Omental fat pad (tissue), 4 donors: ENCODE results near the gene CPXM1. TPM values are rescaled to one million over a fixed set of nuclear protein-coding genes. Genes with fewer than 3 reads are reported as not detected.
"Not testable (repeated sequence)": the region's sequence is repeated elsewhere in the genome, so short reads cannot be mapped to it uniquely, and the experiment has no call there.

Experiments used
- ATAC-seq: fragments of 150-250 bp; one replicate; pipeline ENCODE4 v1.9.1; 2016; ENCODE audit warnings: mild to moderate bottlenecking, moderate library complexity; ENCODE audit not compliant: low FRiP score
- DNase-seq: peaks from one replicate; pipeline ENCODE4 v3.0.0-alpha.2; 2019; ENCODE audit warnings: low spot score
- CTCF ChIP-seq, 3 donors: fragments of 450-650 bp; IDR thresholded peaks; one replicate each; pipeline ENCODE4 v1.5.1; 2016 to 2017; ENCODE audit warnings: antibody characterized with exemption in 3 of 3, mild to moderate bottlenecking in 3 of 3, moderate library complexity in 2 of 3
- total RNA-seq, 4 donors: library from RNA; depleted of rRNA; stranded (reverse); fragments of >200 nt; gene quantifications; one replicate each; pipeline ENCODE4 v1.1.0, GENCODE V29; 2016

The CPXM1 gene
- total RNA-seq, 4 donors from 2014 or later = 22.1 to 74.1 (median 32.3) TPM

DNA sequence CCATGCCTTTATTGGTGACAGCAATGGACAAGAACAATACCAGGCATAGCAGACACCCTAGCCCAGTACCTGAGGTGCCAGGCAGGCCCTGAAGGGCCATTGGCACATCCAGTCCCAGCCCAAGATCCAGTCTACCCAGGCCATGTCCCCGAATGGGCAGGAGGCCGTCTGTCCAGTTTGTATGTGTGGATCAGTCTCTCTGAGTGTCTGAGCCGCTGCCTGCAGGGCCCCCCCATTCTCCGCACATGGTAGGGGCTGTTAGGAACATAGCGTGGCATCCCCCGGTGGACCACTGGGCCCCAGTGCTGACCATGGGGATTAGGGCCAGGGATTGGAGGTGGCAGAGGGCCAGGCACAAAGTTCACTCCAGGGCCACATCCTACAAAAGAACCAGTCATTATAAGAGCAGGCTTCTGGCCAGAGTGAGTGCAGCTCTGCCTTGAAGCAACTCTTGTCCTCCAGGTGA is 34.9 kb upstream of the CPXM1 start:
- no peak for TF ChIP-seq CTCF (IDR thresholded peaks at IDR 0.05)
- no peak for ATAC-seq
- no peak for DNase-seq

DNA sequence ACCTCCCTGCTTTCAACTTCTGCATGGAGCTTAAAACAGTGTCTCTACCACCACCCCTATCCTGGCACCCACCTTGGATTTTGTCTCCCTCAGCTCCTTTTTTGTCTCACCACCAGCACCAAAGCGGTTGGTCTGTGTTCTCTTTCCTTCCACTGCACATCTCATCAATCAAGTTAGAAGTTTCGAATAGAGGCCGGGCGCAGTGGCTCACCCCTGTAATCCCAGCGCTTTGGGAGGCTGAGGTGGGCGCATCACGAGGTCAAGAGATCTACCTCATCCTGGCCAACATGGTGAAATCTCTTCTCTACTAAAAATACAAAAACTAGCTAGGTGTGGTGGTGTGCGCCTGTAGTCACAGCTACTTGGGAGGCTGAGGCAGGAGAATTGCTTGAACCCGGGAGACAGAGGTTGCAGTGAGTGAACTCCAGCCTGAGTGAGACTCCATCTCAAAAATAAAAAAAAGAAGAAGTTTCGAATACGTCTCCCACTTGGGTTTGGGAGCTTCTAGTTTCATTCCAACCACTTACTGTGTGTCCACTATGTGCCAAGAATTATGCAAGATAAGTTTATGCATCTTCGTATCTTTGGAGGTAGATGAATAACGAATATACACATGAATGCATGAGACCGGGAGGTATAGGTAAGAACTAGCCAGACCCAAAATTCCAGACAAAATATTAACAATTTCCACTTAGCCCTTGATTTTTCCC is 34.1 kb upstream of the CPXM1 start:
- ATAC-seq (no peak), DNase-seq (no peak)
- no peak for TF ChIP-seq CTCF (IDR thresholded peaks at IDR 0.05)

- no peak for TF ChIP-seq CTCF (IDR thresholded peaks at IDR 0.05)
- ATAC-seq = no peak
- DNase-seq = no peak
These were observed 33.3 kb upstream of the CPXM1 start for GRCh38 chr20:2833761-2834160.

DNA sequence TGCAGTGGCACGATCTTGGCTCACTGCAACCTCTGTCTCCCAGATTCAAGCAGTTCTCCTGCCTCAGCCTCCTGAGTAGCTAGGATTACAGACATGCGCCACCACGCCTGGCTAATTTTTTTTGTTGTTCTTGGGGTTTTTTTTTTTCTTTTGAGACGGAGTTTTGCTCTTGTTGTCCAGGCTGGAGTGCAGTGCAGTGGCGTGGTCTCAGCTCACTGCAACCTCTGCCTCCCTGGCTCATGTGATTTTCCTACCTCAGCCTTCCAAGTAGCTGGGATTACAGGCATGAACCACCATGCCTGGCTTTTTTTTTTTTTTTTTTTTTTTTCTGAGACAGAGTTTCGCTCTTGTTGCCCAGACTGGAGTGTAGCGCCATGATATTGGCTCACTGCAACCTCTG is 30.8 kb upstream of the CPXM1 start:
- ATAC-seq, DNase-seq: not testable (repeated sequence)

DNA sequence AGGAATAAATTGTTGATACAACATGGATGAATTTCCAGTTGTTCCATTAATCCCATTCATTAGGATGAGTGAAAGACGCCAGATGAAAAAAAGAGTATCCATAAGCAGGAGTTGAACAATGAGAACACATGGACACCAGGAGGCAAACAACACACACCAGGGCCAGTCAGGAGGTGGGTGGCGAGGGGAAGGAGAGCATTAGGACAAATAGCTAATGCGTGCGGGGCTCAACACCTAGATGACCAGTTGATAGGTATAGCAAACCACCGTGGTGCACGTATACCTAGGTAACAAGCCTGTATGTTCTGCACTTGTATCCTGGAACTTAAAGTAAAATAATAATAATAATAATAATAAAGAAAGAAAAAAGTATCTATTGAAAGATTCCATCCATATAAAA is 28.9 kb upstream of the CPXM1 start:
- ATAC-seq (no peak), DNase-seq (no peak)

GRCh38 chr20:2826655-2827054 is 26.2 kb upstream of the CPXM1 start:
- ATAC-seq = no peak
- no peak for DNase-seq
- TF ChIP-seq CTCF (IDR thresholded peaks at IDR 0.05) = no peak

More for the DNA sequence above, 28.9 kb upstream of the CPXM1 start:
- no peak for TF ChIP-seq CTCF (IDR thresholded peaks at IDR 0.05)

GRCh38 chr20:2825761-2826160 is 25.3 kb upstream of the CPXM1 start:
- ATAC-seq = no peak
- DNase-seq = no peak
- TF ChIP-seq CTCF (IDR thresholded peaks at IDR 0.05) = no peak
